ENCODE results near the gene GTF2H2. TPM values are rescaled to one million over a fixed set of nuclear protein-coding genes. Genes with fewer than 3 reads are reported as not detected.
"Not testable (repeated sequence)": the region's sequence is repeated elsewhere in the genome, so short reads cannot be mapped to it uniquely, and the experiment has no call there.

Gene GTF2H2
- total and polyA plus RNA-seq, 2 of the 4 experiments (the other 2 are of a cell fraction), result 13.9 to 18.1 TPM

DNA sequence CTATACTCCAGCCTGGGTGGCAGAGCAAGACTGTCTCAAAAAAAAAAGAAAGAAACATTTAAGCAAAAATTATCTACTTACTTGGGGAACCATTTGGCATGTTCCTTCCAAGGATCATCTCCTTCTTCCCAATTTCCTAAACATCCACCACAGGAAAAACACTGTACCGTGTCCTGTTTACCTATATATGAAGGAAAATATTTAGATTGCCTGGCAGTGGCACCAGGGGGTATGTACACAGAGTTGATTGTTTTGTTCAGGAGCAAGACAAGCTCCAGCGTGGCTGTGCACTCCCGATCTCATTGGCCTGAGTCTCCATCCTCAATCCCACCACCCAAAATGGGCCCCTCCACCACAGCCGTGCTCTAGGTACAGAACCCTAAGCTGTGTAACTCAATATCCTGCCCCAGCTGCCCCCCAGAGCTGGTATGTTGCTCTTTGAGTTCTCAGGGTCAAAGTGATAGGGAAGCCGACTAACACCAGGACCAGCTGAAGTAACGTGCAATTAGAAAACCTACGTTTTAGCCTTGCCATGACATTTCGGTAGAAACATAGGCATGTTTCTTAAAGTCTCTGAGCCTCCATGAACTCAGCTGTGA lies 56.2 kb downstream of the GTF2H2 start:
- H3K56ac ChIP-seq (ENCODE audit: extremely low read depth, insufficient read depth, low read length), result no peak overlapping the region
- no peak overlapping the region for H2BK20ac ChIP-seq (ENCODE audit: low read depth, low read length)
- no peak overlapping the region for H2BK5ac ChIP-seq (ENCODE audit: low read depth, low read length, poor library complexity, severe bottlenecking)
- H4K8ac ChIP-seq (ENCODE audit: low read depth in 2 of 2, low read length in 2 of 2), result no peak overlapping the region
- peak overlapping the region; percentile 29 for H2AFZ ChIP-seq (replicated peaks; ENCODE audit: low read length, poor library complexity)
- dilution Hi-C loops (cut with HindIII; ENCODE audit: low sequenced_read_pairs, unreplicated experiment) (no loop called here), intact Hi-C loops (cut with micrococcal nuclease) (no loop called here), in situ Hi-C loops (cut with MboI; ENCODE audit: low sequenced_read_pairs) (no loop called here)
- no peak overlapping the region for H3K4me2 ChIP-seq (ENCODE audit: low read depth, low read length)
- no peaks in the 10 kb centered on the region for H3K36me3 ChIP-seq (ENCODE audit: control insufficient read depth, insufficient read depth, low read length)
- WGBS, 2 experiments (ENCODE audit: extremely low coverage in 2 of 2, insufficient read length in 1 of 2), result 80% methylated on average over 2 of the region's 8 CpGs; no CpG with 5 or more reads in 1 of the 2 experiments
- H3K27me3 ChIP-seq (ENCODE audit: control insufficient read depth, insufficient read depth, low read length), result no peaks in the 10 kb centered on the region; the same call in 1 of the 2 replicates
- no peak overlapping the region for H2AK9ac ChIP-seq (replicated peaks; ENCODE audit: low read depth, low read length, poor library complexity)
- no peak overlapping the region for H3K9ac ChIP-seq (ENCODE audit: low read depth, low read length)
- H3K79me1 ChIP-seq (ENCODE audit: low read depth in 1 of 2, low read length in 2 of 2), result no peaks in the 10 kb centered on the region
- no peak overlapping the region for H3K4me3 ChIP-seq (ENCODE audit: insufficient read depth, low read depth, low read length)
- no peak overlapping the region for H3K4ac ChIP-seq (ENCODE audit: low read depth, low read length)
- ChIA-PET CTCF (no interaction called here), POLR2A (ENCODE audit: unreplicated experiment) (no interaction called here)
- H4K5ac ChIP-seq (ENCODE audit: low read depth, low read length), result no peak overlapping the region
- H3K23ac ChIP-seq (ENCODE audit: low read depth, low read length), result no peak overlapping the region
- no peak overlapping the region for H2BK120ac ChIP-seq (ENCODE audit: low read depth, low read length)
- TF ChIP-seq MAFK (IDR thresholded peaks at IDR 0.05; ENCODE audit: low read depth, low read length), result no peak
- TF ChIP-seq, protein P1, sequence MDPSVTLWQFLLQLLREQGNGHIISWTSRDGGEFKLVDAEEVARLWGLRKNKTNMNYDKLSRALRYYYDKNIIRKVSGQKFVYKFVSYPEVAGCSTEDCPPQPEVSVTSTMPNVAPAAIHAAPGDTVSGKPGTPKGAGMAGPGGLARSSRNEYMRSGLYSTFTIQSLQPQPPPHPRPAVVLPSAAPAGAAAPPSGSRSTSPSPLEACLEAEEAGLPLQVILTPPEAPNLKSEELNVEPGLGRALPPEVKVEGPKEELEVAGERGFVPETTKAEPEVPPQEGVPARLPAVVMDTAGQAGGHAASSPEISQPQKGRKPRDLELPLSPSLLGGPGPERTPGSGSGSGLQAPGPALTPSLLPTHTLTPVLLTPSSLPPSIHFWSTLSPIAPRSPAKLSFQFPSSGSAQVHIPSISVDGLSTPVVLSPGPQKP (IDR thresholded peaks at IDR 0.05; ENCODE audit: borderline replicate concordance, low read depth, low read length), result no peak
- H3K14ac ChIP-seq (replicated peaks; ENCODE audit: low read depth, low read length), result no peak overlapping the region
- H3K9me3 ChIP-seq (ENCODE audit: control insufficient read depth, insufficient read depth, low read length), result no peaks in the 10 kb centered on the region
- no peak overlapping the region for H3K27ac ChIP-seq (ENCODE audit: insufficient read depth, low read length)
- H3K4me1 ChIP-seq (ENCODE audit: control insufficient read depth, insufficient read depth, low read length), result no peaks in the 10 kb centered on the region
- no peak overlapping the region for H2AK5ac ChIP-seq (ENCODE audit: low read depth, low read length)
- no peak overlapping the region for H4K91ac ChIP-seq (ENCODE audit: insufficient read depth, low read depth, low read length)
- no TSS peak for BruUV-seq (replicated peaks)
- no peak for DNase-seq
- no peaks in the 10 kb centered on the region for H4K20me1 ChIP-seq (ENCODE audit: insufficient read depth, low read length)
- no peak for ATAC-seq (ENCODE audit: low read depth)
- H3K9me1 ChIP-seq (ENCODE audit: insufficient read depth, low read length), result no peaks in the 10 kb centered on the region
- H2BK15ac ChIP-seq (ENCODE audit: low read depth, low read length), result no peak overlapping the region
- no peak overlapping the region for H3K18ac ChIP-seq (ENCODE audit: low read depth, low read length)

DNA sequence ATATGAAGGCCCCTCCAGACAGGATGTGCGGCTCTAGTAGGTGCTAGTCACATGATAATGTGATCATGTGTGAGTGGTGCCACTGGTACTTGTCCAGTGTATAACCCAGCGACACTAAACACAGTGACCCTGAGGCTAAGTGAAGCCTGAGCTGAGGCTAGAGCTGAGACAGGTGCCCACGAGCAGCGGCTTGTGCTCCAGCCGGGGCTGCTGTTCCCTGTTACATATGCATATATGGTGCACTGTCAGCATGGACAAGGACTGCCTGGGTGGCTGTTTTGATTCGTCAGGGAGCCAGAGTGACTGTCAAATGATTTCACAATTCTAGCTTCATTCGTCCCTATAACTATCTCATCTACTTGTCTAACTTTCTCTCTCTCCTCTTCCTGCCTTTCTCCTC lies 60.5 kb downstream of the GTF2H2 start:
- H3K4me1 ChIP-seq (ENCODE audit: control insufficient read depth, insufficient read depth, low read length); H3K27me3 ChIP-seq (ENCODE audit: control insufficient read depth, insufficient read depth, low read length); H3K9ac ChIP-seq (ENCODE audit: low read depth, low read length); H4K5ac ChIP-seq (ENCODE audit: low read depth, low read length); H2BK120ac ChIP-seq (ENCODE audit: low read depth, low read length); H2AK9ac ChIP-seq (replicated peaks; ENCODE audit: low read depth, low read length, poor library complexity); H3K4me3 ChIP-seq (ENCODE audit: insufficient read depth, low read depth, low read length); H3K4me2 ChIP-seq (ENCODE audit: low read depth, low read length); H3K27ac ChIP-seq (ENCODE audit: insufficient read depth, low read length); in situ Hi-C loops (cut with MboI; ENCODE audit: low sequenced_read_pairs); H4K20me1 ChIP-seq (ENCODE audit: insufficient read depth, low read length); H3K18ac ChIP-seq (ENCODE audit: low read depth, low read length); H3K9me3 ChIP-seq (ENCODE audit: control insufficient read depth, insufficient read depth, low read length); H3K4ac ChIP-seq (ENCODE audit: low read depth, low read length); H2BK15ac ChIP-seq (ENCODE audit: low read depth, low read length); DNase-seq; H3K79me1 ChIP-seq (ENCODE audit: low read depth in 1 of 2, low read length in 2 of 2); H2AK5ac ChIP-seq (ENCODE audit: low read depth, low read length); intact Hi-C loops (cut with micrococcal nuclease); H4K91ac ChIP-seq (ENCODE audit: insufficient read depth, low read depth, low read length); H3K36me3 ChIP-seq (ENCODE audit: control insufficient read depth, insufficient read depth, low read length); H3K9me1 ChIP-seq (ENCODE audit: insufficient read depth, low read length); H4K8ac ChIP-seq (ENCODE audit: low read depth in 2 of 2, low read length in 2 of 2); CTCF ChIA-PET; BruUV-seq (replicated peaks); H3K56ac ChIP-seq (ENCODE audit: extremely low read depth, insufficient read depth, low read length); H2AFZ ChIP-seq (replicated peaks; ENCODE audit: low read length, poor library complexity); H3K23ac ChIP-seq (ENCODE audit: low read depth, low read length); POLR2A ChIA-PET (ENCODE audit: unreplicated experiment); H2BK5ac ChIP-seq (ENCODE audit: low read depth, low read length, poor library complexity, severe bottlenecking); dilution Hi-C loops (cut with HindIII; ENCODE audit: low sequenced_read_pairs, unreplicated experiment); H2BK20ac ChIP-seq (ENCODE audit: low read depth, low read length); H3K14ac ChIP-seq (replicated peaks; ENCODE audit: low read depth, low read length): not testable (repeated sequence)
- no CpG with 5 or more reads among the region's 7 CpGs for WGBS, 2 experiments (ENCODE audit: extremely low coverage in 2 of 2, insufficient read length in 1 of 2)
- ATAC-seq (ENCODE audit: low read depth), result peak; percentile 29; the same call in 1 of the 2 replicates
